GM21526 (cell line): ENCODE data around the gene MND1.

Experiments used
- ATAC-seq: cut with Tn5 transposase; IDR thresholded peaks from one replicate; pipeline ENCODE4 v1.9.1; 2021; ENCODE audit warnings: moderate library complexity; ENCODE audit not compliant: unreplicated experiment, low FRiP score

Gene MND1

DNA sequence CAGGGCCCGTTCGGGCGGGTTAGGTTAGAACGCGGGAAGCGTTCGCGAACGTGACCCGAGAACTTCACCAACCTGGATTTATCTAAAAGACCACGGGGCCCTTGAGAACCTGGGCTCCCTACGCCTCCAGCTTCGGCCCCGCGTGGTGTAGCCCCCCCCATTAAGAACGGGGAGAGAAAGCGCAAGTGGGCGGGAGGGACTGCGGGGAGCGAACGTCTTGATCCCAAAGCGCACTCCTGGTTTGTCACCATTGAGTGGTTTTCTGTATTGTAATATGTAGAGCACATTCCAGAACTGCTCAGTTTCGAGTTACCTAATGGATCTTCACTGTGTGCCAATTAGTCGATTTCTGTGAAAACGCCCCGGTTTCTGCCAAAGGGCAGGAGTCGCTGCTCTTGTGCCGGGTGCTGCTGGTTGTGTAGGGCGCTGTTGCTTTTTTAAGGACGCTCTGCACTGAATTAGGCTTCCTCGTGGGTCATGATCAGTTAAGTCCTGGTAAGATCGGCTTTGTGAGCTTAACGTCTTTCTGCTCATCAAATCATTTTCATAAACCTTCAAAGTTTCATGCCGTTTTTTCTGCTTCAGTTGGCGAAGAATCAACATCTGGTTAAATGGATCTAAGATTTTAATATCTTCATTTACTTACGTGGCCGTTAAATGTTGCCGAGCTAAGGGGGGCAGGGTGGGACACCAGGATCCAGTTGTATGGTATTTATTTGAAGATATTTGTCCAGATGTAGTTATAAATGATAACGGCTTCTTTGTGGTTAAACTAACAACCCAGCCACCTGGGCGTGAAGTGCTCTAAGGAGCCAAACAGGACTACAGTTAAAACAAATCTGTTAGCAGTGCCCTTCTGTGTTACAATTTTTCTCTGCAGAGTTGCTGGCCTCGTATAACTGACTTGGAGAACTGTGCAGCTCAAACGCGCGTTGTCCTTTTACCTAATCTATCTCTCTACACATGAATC is 809 bp downstream of the MND1 start:
- peak; percentile 40 for ATAC-seq

DNA sequence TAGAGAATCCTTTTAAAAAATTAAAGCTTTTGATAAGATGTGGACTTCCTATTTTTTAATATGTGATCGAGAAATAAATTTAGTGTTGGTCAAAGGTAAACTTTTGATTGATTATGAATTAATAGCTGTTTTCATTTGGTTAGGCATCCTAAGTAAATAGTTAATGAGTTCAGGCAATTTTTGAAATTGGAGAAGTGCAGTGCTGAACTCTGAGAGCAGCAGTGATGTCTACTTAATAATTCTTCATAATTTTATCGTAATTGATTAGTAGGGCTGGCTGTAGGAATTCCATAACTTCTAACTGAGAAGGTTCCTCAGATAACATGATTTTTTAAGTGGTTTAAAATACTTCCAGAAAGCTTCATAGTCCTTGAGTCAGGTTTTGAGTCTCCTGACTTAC is 1.5 kb downstream of the MND1 start:
- ATAC-seq = no peak

DNA sequence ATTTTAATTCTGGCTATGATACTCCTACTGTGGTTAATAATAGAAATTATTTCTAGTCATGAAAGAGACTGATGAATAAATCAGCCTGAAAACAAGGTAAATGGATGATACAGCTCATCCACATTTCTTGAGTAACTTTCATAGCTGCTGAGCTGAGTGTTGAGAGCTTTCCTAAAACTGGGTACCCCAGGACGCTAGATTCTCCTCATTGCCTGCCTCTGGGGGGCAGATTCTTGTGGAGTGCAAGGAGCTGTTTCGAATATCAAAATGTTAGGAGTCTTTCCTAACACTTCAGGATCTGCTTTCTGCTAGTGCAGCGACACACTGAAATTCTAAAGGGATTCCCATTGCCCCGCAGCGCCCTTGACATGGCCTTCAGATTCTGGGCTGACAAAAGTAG is 2.1 kb downstream of the MND1 start:
- ATAC-seq = no peak

DNA sequence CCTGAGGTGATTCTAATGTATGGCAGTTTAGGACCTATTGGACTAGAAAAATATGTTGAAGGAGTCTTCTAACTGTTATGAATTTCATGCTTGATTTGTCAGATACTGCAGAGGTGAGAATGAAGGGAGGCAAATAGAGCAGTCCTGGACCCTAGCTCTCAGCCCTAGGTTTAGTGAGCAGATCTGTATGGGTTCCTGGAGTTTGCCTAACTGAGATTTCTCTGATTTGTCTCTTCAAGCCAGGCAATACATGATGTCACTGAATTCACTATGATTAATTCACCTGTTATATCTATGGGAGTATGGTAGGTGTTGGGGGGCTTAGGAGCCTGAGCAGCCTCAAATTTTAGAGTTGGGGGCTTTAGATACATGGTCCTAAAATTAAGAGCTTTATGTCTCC is 2.6 kb downstream of the MND1 start:
- ATAC-seq = no peak

DNA sequence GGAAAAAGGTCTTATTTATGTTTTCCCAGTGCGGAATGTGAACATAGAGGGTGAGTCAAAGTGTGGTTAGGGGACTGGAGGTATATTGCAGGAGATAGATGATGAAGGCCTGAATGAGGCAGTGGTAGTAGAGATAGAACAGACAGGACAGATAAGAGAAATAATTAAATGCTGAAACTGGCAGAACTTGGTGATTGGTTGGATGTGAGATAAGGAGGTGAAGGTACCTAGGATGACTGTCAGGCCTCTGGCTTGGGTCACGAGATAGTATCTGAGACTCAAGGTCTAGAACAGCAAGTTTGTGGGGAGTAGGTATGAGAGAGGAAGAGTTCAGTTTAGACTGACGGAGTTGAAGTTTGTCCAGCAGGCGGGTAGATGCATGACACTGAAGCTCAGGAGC is 3.5 kb downstream of the MND1 start:
- ATAC-seq = no peak

DNA sequence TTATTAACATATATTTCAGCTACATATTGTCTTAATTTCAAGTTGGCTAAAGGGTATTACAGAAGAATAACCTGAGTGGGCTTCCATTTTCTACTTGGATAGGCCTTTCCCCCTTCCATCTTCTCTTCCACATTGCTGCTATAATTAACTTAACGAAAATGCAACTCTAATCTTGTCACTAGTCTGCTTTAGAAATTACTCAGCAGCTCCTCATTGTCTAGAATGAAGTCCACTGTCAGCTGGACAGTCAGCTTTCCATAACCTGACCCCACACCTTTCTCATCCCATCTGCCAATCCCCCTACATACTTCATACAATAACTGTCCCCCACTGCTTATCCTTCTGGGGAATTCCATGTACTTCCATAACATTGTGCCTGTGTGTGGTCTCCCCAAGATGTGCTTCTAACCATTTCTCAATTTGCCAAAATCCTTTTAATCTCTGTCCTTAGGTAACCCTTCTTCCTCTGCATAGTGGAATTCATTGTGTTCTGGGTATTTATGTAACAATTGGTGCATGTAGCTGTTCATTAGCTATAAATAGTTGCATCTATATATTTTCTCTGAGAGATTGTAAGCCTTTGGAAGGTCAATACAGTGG is 4.8 kb downstream of the MND1 start:
- no peak for ATAC-seq

DNA sequence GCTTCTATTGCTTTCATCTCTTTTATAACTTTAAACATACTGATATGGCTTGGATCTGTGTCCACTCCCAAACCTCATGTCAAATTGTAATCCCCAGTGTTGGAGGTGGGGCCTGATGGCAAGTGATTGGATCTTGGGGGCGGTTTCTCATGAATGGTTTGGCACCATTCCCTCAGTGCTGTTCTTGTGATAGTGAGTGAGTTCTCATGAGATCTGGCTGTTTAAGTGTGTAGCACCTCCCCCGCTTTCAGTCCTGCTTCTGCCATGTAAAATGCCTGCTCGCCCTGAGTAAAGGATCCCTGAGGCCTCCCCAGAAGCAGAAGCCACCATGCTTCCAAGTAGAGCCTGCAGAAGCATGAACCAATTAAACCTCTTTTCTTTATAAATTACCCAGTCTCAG is 17.7 kb downstream of the MND1 start:
- ATAC-seq = no peak

DNA sequence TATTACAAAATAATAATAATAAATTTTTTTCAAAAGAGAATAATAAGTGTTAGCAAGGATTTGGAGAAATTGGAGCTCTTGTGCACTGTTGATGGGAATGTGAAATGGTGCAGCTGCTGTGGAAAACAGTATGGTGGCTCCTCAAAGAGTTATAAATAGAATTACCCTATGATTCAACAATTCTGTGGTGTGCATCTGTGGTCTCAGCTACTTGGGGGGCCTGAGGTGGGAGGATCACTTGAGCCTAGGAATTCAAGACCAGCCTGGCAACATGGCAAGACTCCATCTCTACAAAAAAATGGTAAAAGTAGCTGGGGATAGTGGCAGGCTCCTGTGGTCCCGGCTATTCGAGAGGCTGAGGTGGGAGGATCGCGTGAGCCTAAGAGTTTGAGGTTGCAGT is 19.6 kb downstream of the MND1 start:
- ATAC-seq = no peak

DNA sequence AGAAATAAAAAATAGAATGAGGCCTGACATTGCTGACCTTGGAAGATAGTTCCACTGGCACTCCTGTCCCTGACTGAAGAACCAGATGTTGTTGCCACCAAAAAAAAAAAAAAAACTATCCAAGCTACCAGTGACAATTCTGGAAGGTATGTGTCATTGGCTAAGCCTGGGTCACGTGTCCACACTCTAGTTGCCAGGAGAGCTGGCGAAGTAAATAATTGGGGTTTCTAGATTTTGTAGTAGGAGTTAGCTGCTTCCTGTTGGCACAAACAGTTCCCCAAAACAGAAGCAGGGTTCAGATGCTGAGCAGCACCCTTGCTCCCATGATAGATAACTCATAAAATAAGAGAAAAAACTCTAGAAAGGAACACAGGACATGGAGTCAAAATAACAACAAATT is 20.5 kb downstream of the MND1 start:
- peak; percentile 57 for ATAC-seq

DNA sequence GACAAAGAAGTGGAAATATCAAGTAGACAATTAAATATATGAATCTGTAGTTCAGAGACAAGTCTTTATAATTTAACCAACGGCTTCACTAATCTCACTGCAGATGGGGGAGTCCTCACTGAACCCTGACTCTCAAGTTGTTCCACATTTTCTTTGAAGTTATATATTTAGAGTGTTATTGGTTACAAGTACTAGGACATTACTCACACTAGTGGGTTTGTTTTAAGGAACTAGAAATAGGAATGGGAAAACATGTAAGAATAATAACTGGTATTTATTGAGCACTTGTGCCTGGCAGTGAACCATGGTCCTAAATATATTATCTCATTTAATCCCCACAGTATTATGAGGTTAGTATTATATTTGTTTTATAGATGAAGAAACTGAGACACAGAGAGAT is 22.0 kb downstream of the MND1 start:
- no peak for ATAC-seq

DNA sequence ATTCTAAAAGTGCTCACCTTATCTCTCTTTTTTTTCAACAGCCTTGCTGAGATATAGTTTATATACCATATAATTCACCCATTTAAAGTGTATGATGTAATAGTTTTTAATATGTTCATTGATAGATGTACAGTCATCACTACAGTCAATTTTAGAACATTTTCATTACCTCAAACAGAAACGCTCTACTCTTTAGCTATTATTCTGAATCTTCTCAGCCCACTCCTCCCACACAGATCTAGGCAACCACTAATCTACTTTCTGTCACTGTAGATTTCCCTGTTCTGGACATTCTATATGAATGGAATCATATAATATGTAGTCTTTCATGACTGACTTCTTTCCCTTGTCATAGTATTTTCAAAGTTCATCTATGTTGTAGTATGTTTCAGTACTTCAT is 22.6 kb downstream of the MND1 start:
- ATAC-seq = no peak

DNA sequence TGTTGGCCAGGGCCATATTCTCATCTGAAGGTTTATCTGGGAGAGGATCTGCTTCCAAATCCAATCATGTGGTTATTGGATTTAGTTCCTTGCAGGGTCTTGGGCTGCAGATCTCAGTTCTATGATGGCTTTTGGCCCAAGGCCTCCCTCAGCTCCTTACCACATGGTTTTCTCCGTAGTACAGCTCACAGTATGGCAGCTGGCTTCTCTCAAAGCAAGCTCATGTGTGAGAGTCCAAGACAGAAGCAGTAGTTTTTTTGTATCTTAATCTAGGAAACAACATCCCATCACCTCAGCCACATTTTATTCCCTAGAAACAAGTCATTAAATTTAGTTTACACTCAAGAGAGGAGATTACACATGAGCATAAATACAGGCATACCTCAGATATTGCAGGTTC is 24.5 kb downstream of the MND1 start:
- no peak for ATAC-seq

DNA sequence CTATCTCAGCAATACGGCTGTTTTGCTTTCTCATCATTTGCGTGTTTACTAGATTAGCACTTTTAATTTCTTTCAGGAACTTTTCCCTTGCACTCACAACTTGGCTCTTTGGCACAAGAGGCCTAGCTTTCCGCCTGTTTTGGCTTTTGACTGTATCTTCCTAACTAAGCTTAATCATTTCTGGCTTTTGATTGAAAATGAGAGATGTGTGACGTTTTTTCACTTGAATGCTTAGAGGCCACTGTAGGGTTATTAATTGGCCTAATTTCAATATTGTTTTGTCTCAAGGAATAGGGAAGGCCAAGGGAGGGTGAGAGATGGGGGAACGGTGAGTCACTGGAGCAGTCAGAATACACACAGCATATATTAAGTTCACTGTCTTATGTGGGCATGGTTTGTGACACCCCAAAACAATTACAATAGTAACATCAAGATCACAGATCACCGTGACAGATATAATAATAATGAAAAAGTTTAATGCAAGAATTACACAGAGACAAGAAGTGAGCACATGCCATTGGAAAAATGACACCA is 27.3 kb downstream of the MND1 start:
- no peak for ATAC-seq

DNA sequence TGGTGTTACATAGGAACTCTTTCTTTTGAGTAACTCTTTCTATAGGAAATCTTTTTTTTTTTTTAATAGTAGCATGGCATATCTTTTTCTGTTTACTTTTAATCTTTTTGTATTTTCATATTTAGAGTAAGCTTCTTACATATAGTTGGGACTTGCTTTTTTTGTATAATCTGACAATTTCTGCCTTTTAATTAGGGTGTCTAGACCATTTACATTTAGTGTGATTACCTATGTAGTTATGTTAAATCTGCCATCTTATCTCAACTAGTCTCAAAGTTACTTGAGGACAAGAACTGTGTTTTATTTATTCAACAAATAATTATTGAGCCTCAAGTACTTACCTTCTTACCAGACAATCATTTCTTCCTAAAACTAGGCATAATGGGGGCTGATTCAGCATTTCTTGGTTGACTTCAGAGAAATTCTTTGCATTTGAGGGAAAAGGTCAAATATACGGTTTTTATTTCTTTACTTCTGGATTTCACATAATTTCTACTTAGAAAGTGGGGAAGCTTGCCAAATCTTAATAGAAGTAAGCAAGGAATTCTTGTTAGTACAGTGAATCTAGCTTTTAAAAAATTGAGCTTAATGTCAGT is 28.6 kb downstream of the MND1 start:
- no peak for ATAC-seq

DNA sequence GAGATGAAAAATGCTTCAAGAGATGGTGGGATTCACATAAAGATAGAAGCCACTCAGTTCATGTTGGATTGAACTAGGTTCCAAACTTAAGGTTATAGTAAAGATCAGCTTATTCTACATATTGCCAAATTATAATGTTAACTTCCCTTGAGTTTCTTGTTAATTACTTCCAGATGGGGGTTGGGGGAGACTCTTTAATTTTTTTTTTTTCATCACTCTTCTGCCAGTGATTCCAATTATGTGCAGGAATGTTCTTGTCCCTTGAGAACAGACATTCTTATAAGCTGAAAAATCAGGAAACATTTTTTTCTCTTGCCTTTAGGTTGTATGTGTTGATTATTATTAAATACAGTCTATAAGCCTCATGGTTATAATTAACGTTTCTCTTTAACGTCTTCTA is 30.0 kb downstream of the MND1 start:
- ATAC-seq = no peak

DNA sequence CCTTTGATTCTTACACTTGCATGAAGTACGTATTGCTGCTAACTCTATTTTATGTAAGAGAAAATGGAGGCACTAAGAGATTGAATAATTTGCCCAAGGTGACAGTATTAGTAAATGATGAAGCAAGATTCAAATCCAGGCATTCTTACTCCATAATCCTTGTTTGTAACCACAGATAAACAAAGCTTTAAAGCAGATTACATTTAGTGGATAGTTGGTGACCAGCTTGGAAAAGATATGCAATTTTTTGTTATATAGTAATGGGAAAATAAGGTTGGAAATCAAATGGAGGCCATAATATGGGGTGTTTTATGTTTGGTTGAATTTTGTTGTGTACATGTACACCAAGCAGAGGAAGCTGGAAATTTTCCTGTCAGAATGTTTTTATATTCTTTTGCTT is 30.8 kb downstream of the MND1 start:
- no peak for ATAC-seq

DNA sequence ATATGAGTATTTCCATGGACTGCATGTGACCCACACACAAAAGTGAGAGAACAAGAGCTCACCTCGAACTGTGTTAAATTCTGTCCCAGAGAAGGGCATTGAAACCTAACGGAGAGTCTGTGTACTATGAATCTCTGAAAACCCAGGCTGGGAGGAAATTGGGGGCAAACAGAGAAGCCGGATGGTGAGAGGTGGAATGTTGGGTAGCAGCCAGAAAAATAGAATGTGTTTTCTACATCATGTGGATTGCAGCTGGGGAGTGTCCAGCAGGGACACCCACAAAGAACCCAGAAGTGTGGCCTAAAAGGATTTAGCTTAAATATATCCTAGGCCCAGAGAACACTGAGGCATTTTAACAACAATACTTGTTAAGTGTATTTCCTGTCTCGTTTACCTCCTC is 38.6 kb downstream of the MND1 start:
- no peak for ATAC-seq

DNA sequence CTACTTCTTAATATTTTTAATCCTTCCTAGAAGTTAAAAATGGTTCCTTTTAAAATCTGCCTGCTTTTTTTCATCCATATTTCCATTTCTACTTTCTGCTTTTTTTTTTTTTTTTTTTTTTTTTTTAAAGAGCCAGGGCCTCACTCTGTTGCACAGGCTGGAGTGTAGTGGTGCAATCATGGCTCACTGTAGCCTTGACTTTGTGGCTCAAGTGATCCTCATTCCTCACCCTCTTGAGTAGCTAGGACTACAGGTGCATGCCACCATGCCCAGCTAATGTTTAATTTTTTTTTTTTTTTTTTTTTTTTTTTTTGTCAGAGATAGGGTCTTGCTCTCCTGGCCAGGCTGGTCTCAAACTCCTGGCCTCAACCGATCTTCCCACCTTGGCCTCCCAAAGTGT is 39.7 kb downstream of the MND1 start:
- ATAC-seq = no peak

DNA sequence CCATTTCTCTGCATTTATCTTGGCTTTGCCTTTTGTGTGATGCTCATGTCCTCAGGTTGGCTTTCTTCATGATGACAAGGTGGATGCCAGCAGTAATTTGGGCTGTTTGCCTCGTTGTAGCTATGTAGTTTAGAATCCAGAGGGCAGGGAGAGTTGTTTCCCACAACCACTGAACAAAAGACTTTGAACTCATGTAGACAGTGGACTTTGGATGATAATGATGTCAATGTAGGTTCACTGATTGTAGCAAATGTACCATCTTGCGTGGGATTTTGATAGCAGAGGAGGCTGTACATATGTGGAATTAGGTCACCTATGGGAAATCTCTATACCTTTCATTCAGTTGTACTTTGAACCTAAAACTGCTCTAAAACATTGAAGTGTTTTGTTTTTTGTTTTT is 41.3 kb downstream of the MND1 start:
- ATAC-seq = no peak

DNA sequence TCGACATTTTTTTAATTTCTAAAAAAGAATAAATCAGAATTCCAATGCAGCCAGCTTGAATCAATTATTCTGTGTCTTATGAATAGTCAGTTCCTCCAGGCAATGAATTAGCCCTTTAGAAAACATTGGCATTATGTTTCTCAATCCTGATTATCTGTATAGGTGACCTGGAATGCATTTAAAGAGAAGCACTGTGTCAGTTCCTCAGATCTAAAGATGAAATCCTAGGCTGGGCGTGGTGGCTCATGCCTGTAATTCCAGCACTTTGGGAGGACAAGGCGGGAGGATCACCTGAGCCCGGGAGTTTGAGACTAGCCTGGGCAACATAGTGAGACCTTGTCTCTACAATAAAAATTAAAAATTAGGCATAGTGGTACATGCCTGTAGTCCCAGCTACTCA is 43.5 kb downstream of the MND1 start:
- ATAC-seq = no peak

DNA sequence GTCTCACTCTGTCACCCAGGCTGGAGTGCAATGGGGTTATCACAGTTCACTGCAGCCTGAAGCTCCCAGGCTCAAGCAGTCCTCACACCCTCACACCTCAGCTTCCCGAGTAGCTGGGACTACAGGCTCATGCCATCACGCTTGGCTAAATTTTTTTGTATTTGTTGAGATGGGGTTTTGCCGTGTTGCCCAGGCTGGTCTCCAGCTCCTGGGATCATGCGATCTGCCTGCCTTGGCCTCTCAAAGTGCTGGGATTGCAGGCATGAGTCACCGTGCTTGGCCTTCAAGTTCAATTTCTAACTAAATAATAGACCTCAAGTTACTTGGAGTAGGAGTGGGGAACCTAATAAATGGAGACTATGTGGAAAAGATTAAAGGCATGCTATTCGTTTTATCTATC is 48.9 kb downstream of the MND1 start:
- no peak for ATAC-seq

DNA sequence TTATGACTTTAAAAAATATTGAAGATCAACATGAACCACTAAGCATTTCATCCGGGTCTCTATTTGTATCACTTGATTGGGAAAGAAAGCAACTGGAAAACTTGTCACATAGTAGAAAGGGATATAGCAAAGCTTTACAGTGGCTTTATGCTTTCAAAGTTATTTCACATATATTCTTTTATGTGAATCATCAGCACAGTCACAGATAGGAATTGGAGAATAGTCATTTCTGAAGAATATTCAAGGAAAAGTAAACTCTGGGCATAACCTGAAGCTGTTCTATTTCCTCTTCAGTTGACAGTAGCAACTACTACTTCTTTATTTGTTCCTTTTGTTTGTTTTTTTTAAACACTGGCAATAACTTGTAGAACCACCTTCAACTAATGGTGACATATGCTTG is 50.5 kb downstream of the MND1 start:
- no peak for ATAC-seq
